22Rv1 (cell line): ENCODE data around the gene GRAMD2B.

Experiments
- ZFX ChIP-seq: fragments of 450-650 bp; IDR thresholded peaks from 2 replicates; pipeline ENCODE4 v1.6.1; 2017; ENCODE audit warnings: antibody characterized with exemption, borderline replicate concordance
- TF ChIP-seq, protein P1 (sequence below): fragments of 450-650 bp; IDR thresholded peaks from 2 replicates; pipeline ENCODE4 v1.5.1; 2017; ENCODE audit warnings: mild to moderate bottlenecking

DNA sequence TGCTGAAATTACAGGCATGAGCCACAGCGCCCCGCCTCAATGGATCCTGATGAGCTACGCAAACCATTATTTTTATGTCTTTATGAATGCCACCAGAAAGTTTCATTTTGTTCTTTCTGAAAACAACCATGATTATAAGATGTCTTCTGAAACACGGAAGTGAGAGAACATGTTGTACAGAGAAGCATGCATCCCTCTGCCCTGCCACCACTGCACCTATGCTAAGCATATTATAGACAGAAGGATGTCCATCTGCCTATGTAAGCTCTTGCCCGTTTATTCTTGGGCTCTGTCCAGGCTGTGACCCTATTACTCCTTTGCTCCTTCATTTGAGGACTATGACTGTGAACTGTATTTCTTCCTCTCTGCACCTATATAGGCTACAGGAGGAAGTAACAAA, 74.3 kb downstream of the GRAMD2B start:
- TF ChIP-seq, protein P1, sequence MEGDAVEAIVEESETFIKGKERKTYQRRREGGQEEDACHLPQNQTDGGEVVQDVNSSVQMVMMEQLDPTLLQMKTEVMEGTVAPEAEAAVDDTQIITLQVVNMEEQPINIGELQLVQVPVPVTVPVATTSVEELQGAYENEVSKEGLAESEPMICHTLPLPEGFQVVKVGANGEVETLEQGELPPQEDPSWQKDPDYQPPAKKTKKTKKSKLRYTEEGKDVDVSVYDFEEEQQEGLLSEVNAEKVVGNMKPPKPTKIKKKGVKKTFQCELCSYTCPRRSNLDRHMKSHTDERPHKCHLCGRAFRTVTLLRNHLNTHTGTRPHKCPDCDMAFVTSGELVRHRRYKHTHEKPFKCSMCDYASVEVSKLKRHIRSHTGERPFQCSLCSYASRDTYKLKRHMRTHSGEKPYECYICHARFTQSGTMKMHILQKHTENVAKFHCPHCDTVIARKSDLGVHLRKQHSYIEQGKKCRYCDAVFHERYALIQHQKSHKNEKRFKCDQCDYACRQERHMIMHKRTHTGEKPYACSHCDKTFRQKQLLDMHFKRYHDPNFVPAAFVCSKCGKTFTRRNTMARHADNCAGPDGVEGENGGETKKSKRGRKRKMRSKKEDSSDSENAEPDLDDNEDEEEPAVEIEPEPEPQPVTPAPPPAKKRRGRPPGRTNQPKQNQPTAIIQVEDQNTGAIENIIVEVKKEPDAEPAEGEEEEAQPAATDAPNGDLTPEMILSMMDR: no peak
- no peak for TF ChIP-seq ZFX
